Measurements from ENCODE around the gene SEC61A2. TPM values are rescaled to one million over a fixed set of nuclear protein-coding genes. Genes with fewer than 3 reads are reported as not detected.

The SEC61A2 gene
- total RNA-seq, 1 donor from 2014 or later = 7.4 TPM

DNA sequence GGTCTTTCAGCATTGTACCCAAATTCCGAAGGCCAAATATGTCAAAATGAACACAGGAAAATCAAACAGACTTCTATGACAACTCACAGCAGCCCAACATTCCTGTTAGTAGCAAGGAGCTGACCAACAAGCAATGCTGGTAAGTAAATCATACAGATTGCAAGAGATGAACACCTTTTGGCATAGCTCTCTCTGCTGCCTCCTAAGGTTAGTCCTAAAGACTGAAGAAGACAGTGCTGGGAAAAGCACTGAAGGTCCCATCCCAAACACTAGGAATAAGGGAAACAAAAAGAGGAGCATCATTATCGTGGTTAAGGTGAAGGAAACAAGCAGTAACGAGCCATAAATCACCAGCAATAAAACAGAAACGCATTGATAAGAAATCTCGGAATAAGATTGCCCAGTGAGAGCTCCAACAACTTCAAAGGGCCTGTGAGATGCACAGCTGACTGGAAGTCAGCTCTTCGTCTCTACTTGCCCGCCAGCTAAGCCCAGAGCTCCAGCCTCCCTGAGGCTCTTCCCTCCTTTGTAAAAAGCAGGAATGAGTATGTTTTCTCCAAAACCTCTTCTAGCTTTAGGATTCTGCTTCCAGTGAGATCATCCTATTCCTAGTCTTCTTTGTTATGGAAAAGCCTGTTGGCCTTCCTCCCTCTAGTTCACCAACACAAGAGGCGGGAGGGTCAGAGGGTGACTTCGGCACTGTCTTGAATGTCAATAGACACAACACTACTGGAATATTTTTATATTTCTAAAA is 50.9 kb downstream of the SEC61A2 start:
- DNase-seq (ENCODE audit: low read depth) = peak; percentile 22
- H3K27me3 ChIP-seq (ENCODE audit: control insufficient read depth, insufficient read depth, low read length) = no peaks in the 10 kb centered on the region
- peak; percentile 43 for FAIRE-seq
- H3K36me3 ChIP-seq (ENCODE audit: control insufficient read depth, insufficient read depth, low read length) = peaks cover 13% of the 10 kb centered on the region
- H3K4me3 ChIP-seq (ENCODE audit: low read depth, low read length) = no peak overlapping the region
- TF ChIP-seq, protein P1, sequence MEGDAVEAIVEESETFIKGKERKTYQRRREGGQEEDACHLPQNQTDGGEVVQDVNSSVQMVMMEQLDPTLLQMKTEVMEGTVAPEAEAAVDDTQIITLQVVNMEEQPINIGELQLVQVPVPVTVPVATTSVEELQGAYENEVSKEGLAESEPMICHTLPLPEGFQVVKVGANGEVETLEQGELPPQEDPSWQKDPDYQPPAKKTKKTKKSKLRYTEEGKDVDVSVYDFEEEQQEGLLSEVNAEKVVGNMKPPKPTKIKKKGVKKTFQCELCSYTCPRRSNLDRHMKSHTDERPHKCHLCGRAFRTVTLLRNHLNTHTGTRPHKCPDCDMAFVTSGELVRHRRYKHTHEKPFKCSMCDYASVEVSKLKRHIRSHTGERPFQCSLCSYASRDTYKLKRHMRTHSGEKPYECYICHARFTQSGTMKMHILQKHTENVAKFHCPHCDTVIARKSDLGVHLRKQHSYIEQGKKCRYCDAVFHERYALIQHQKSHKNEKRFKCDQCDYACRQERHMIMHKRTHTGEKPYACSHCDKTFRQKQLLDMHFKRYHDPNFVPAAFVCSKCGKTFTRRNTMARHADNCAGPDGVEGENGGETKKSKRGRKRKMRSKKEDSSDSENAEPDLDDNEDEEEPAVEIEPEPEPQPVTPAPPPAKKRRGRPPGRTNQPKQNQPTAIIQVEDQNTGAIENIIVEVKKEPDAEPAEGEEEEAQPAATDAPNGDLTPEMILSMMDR (IDR thresholded peaks at IDR 0.05; ENCODE audit: insufficient read depth, low read length, severe bottlenecking) = no peak

GRCh38 chr10:12181065-12181775 is 51.7 kb downstream of the SEC61A2 start:
- DNase-seq (ENCODE audit: low read depth) = peak; percentile 47
- TF ChIP-seq, protein P1 (IDR thresholded peaks at IDR 0.05; ENCODE audit: insufficient read depth, low read length, severe bottlenecking) = no peak
- H3K36me3 ChIP-seq (ENCODE audit: control insufficient read depth, insufficient read depth, low read length) = peaks cover 13% of the 10 kb centered on the region
- no peaks in the 10 kb centered on the region for H3K27me3 ChIP-seq (ENCODE audit: control insufficient read depth, insufficient read depth, low read length)
- FAIRE-seq = no peak
- no peak overlapping the region for H3K4me3 ChIP-seq (ENCODE audit: low read depth, low read length)

DNA sequence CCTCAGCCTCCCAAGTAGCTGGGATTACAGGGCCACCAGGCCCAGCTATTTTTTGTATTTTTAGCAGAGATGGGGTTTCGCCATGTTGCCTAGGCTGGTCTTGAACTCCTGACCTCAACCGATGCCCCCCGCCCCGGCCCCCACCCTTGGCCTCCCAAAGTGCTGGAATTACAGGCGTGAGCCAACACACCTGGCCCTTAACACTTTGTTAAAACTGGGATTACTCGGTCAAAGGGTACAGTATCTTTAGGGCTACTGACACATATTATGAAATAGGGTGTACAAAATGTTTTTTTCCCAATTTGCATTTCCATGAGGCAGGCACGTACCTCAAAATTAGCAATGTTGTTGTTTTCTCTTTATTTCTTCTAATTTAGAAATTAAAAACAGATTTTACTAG is 54.7 kb downstream of the SEC61A2 start:
- peaks cover 8% of the 10 kb centered on the region for H3K36me3 ChIP-seq (ENCODE audit: control insufficient read depth, insufficient read depth, low read length)
- TF ChIP-seq, protein P1 (IDR thresholded peaks at IDR 0.05; ENCODE audit: insufficient read depth, low read length, severe bottlenecking) = no peak

DNA sequence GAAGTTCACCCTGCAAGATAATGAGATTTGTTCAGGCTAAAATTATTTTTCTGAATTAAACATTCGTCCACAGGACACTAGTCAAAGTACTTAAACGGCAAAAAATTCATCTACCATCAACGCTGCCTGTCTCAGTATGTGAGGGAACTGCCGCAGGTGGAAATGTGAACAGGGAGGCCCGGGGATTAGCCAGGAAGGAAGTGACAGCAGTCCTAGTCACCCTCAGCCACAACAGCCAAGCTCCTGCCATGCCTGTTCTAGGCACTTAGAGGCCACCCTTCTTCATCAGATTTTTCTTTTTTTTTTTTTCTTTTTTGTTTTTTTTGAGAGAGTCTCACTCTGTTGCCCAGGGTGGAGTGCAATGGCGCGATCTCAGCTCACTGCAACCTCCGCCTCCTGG is 56.8 kb downstream of the SEC61A2 start:
- no peak for FAIRE-seq

More for the DNA sequence above, 54.7 kb downstream of the SEC61A2 start:
- no peaks in the 10 kb centered on the region for H3K27me3 ChIP-seq (ENCODE audit: control insufficient read depth, insufficient read depth, low read length)
- DNase-seq (ENCODE audit: low read depth) (no peak), FAIRE-seq (no peak)
- no peak overlapping the region for H3K4me3 ChIP-seq (ENCODE audit: low read depth, low read length)

GRCh38 chr10:12187321-12187905 is 57.9 kb downstream of the SEC61A2 start:
- TF ChIP-seq, protein P1 (IDR thresholded peaks at IDR 0.05; ENCODE audit: insufficient read depth, low read length, severe bottlenecking) = no peak
- DNase-seq (ENCODE audit: low read depth) = no peak
- FAIRE-seq = no peak
- Histone ChIP-seq H3K27me3 (ENCODE audit: control insufficient read depth, insufficient read depth, low read length) (no peaks in the 10 kb centered on the region), H3K36me3 (ENCODE audit: control insufficient read depth, insufficient read depth, low read length) (peaks cover 7% of the 10 kb centered on the region), H3K4me3 (ENCODE audit: low read depth, low read length) (no peak overlapping the region)

More for the DNA sequence above, 56.8 kb downstream of the SEC61A2 start:
- H3K36me3 ChIP-seq (ENCODE audit: control insufficient read depth, insufficient read depth, low read length) = peaks cover 7% of the 10 kb centered on the region
- TF ChIP-seq, protein P1 (IDR thresholded peaks at IDR 0.05; ENCODE audit: insufficient read depth, low read length, severe bottlenecking) = no peak
- H3K27me3 ChIP-seq (ENCODE audit: control insufficient read depth, insufficient read depth, low read length) = no peaks in the 10 kb centered on the region
- H3K4me3 ChIP-seq (ENCODE audit: low read depth, low read length) = no peak overlapping the region
- peak; percentile 46 for DNase-seq (ENCODE audit: low read depth)
